ENCODE results near the gene TECTB. TPM values are rescaled to one million over a fixed set of nuclear protein-coding genes. Genes with fewer than 3 reads are reported as not detected.

Gene TECTB
- total RNA-seq, 2 donors from 2014 or later = not detected

DNA sequence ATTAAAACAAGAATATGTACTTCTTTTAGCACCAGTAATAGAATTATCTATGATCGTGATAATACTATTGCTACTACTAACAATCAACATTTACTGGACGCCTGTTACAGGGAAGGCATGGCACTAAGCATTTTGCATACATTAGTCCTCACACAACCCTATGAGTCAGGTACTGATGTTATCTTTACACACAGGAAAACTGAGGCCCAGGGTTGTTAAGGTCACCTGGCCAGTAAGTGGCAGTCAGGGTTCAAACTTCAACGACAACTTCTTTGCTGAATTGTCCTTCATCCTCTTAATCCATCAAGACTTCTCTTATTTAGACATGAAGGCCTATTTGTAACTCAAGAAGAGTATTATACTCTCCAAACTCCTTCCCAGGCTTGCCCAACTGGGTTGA lies 48.8 kb downstream of the TECTB start:
- Mint-ChIP-seq H3K36me3 (no peaks in the 10 kb centered on the region), H3K9me3 (no peaks in the 10 kb centered on the region), H3K27ac (no peak overlapping the region)
- no peak for DNase-seq (ENCODE audit: low spot score in 2 of 2)
- ATAC-seq = no peak

DNA sequence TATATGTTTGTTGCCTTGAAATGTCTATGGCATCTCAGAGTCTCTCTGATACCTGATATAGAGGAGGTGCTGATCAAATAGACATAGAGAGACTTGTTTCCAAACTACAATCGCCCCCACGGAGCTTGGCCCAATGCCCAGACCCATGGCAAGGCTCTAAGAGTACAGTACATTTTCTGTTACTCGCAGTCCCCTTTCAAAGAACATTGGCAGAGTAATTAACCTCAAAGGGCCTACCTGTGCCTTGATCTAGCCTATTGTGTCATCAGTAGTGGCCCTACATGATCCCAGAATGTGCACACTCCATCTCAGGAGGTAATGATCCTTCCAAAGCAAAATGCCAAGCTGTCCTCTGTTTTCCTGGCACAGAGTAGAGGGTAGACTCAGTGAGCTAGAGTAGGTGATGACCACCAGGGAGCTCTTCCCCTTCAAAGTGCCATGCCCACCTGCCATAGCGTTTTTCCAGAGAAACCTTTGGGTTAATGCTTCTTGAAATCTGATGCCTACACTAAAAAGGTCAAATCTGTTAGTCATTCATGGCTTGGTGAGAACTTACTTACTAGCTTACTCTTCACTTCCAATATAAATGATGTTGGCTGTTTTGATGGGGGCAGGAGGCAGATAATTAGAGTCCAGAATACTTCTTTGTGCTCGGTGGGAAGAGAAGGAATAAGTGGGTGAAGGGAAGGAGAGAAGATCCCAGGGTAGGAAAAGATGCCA lies 49.5 kb downstream of the TECTB start:
- ATAC-seq (peak in 1 of 2 donors; percentile 20), DNase-seq (ENCODE audit: low spot score in 2 of 2) (no peak)
- Mint-ChIP-seq H3K9me3 (no peaks in the 10 kb centered on the region), H3K36me3 (no peaks in the 10 kb centered on the region), H3K27ac (no peak overlapping the region)

DNA sequence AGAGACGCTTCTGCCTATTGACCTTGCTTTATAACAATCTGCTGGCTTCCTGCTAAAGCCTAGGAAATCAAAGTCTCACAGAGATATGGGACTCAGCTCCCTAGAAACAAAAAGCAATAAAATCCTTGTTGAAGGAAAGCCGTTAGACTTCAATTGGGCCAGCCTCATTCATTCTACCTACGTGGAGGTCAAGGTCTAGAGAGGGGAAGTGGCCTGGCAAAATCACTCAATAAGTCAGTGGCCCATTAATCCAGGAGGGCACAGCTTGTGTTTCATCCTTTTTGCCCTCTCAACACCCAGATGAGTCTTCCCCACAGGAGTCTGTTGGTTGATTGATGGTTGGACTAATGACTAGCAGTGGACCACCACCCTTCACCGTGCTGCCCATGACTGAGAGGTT lies 50.3 kb downstream of the TECTB start:
- no peaks in the 10 kb centered on the region for H3K36me3 Mint-ChIP-seq
- no peak overlapping the region for H3K27ac Mint-ChIP-seq
- no peak for ATAC-seq
- no peak for DNase-seq (ENCODE audit: low spot score in 2 of 2)
- no peaks in the 10 kb centered on the region for H3K9me3 Mint-ChIP-seq

DNA sequence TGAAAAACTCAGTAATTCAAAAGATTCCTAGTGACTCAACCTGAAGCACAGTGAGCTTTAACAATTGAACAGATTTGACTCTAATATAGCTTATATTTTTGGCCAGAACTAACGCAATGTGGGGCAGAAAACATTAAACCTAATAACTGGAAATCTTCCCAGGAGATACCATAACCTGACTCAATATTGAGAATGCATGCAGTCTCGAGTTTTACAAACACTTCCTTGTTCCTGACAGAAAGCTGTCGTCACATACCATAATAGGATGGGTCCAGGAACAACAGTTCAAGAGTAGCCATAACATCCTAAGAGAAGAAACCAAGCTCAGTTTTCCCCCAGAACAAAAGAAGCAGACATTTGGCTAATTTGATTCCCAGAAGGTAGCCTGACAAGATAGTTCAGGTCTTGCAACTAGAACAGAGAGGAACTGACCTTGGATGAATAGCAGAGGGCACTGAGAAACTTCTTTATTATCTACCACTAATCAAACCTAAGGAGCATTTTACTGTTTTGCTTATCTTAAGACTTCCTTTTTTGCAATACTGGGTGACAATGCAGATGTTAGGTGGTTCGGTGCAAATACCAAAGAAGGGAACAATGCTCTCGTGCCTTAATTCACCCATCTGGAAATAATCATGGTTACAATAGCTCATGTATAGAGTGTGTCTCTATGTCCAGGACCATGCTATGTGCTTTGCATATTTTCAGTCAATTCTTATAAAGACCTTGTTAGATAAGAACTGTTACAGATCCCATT lies 52.1 kb downstream of the TECTB start:
- H3K36me3 Mint-ChIP-seq = no peaks in the 10 kb centered on the region
- DNase-seq (ENCODE audit: low spot score in 2 of 2) (no peak), ATAC-seq (no peak)
- H3K27ac Mint-ChIP-seq = peak overlapping the region in 1 of 2 donors; percentile 31
- no peaks in the 10 kb centered on the region for H3K9me3 Mint-ChIP-seq

DNA sequence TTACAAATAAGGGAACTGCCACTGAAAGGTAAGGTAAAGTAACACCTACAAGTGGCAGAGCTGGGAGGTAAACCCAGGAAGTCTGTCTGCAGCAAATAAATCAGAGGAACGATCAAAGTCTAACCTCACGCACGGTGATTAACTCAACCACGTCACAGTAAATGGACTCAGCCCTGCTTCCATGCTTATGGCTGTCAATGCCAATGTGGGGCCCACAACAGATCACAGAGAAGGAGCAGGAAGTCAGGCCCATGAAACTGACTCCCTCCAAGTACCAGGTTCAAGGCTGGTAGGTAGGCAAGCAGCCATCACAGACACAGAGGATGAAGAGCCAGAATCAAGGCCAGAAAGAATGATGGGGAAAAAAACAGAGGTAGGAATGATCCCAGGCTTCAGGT lies 52.7 kb downstream of the TECTB start:
- H3K27ac Mint-ChIP-seq = peak overlapping the region in 1 of 2 donors; percentile 31
- DNase-seq (ENCODE audit: low spot score in 2 of 2) (no peak), ATAC-seq (no peak)
- H3K9me3 Mint-ChIP-seq = no peaks in the 10 kb centered on the region
- H3K36me3 Mint-ChIP-seq = no peaks in the 10 kb centered on the region

DNA sequence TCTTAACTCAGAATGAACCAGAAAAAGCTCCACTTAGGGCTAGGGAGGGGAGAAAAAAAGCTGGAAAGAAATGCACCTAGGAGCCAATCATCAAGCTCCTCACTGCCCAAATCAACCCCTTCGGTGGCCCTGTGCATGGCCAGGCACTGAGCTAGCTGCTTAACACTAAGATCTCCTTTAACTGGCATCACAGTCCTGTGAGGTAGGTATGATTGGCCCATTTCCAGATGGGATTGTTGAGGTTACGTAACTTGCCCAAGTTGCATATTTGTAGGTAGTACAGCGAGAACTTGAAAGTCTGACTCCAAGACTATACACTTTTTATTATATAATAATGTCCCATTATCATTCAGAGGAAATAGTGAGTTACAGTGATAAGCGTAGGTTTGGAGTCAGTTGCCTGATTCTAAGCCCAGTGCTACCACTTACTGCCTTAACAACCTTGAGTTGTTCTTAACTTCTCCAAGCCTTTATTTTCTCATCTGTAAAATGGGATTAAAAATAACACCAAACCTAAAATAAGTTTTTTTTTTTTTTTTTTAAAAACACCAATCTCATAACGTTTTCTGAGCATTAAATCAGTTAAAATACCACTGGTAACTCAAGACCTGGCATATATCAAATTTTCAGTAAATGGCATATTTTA lies 53.5 kb downstream of the TECTB start:
- no peaks in the 10 kb centered on the region for H3K36me3 Mint-ChIP-seq
- ATAC-seq (no peak), DNase-seq (ENCODE audit: low spot score in 2 of 2) (no peak)
- no peak overlapping the region for H3K27ac Mint-ChIP-seq
- H3K9me3 Mint-ChIP-seq = no peaks in the 10 kb centered on the region

DNA sequence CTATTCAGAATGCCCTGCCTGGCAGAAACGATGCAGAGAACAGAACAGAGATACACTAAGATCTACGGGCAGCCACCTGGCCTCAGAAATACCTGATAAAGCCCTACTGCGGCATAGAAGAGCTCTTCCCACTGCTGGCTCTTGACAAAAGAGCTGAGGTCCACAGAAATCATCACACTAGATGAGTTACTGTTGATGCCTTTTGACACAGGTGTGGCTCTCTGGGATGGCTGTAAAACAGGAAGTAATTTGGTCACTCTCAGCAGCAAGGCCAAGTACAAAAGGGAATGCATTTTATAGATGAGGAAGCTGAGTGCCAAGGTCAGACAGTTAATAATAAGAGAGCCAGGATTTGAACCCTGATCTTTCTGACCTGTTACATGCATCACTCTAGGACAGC lies 55.8 kb downstream of the TECTB start:
- no peak for DNase-seq (ENCODE audit: low spot score in 2 of 2)
- Mint-ChIP-seq H3K27ac (no peak overlapping the region), H3K9me3 (no peaks in the 10 kb centered on the region), H3K36me3 (no peaks in the 10 kb centered on the region)
- ATAC-seq = no peak

DNA sequence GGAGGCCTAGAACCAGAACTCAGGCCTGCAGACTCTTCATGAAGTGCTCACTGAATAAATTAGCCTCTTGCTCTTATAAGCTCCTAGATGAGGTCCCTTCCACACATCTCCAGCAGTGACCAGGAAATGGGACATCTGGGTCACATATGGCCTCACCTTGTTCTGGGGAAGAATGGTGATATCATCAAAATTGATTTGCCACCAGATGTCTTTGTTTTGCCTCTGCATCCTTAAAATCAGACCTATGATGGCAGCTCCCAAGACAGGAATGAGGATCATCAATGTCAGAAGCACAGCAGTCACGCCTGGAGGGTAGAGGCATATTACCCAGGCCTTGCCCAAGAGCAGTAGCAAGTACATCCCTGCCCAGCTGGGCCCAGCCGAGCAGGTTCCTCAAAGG lies 57.4 kb downstream of the TECTB start:
- H3K27ac Mint-ChIP-seq = no peak overlapping the region
- no peaks in the 10 kb centered on the region for H3K36me3 Mint-ChIP-seq
- no peak for DNase-seq (ENCODE audit: low spot score in 2 of 2)
- no peak for ATAC-seq
- H3K9me3 Mint-ChIP-seq = no peaks in the 10 kb centered on the region

DNA sequence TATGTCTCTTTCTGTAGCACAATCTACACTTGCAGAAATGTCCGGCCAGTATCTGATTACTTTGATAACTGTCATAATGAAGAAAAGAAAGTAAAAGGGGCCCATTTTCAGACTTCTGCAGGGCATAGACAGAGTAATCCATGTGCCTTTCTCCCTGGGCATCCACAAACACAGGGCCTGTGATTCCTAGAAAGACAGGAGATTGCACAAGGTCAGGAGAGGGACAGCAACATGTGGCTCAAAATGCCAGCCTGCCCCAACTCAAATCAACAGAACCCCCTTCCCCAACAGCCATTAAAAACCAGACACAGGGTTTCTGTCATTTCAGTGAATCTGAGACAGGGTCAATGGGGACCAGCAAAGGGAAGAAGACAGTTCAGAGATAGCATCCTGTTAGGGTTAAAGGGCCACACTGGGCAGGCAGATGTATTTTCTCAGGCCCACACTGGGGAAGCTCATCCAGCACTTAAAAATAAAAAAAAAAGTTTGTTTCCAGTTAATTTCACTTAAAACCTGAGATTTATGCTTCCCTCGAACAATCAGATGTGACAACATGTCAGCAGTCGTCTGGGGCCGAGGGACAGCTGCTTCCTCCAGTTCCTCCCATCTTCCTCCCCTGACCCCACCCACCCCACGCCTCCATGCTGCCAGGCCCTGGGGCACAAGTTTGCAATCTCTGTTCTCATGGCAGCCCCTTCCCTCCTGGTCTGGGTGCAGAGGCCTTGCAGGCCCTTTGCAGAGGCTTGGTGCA lies 60.0 kb downstream of the TECTB start:
- no peaks in the 10 kb centered on the region for H3K36me3 Mint-ChIP-seq
- no peak for ATAC-seq
- H3K27ac Mint-ChIP-seq = no peak overlapping the region
- no peak for DNase-seq (ENCODE audit: low spot score in 2 of 2)
- H3K9me3 Mint-ChIP-seq = no peaks in the 10 kb centered on the region

DNA sequence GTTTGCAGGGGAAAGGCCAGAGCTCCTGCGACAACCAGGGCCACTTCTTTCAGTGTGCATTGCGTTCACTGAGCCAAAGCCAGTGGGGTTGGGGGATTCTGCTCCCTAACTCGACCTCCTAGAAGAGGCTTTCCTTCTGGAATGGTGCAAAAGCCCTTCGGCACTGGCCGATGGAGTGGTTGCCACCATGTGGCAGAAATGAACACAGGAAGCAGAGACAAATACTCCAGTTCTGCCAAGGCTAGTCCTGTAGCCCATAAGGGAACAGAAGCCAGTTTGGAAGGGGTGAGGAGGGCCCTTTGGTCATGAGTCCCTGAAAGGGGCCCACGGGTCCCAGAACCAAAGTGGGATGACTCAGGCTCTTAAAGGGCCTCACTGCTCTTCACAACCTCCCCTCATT lies 61.1 kb downstream of the TECTB start:
- Mint-ChIP-seq H3K27ac (no peak overlapping the region), H3K9me3 (no peaks in the 10 kb centered on the region), H3K36me3 (no peaks in the 10 kb centered on the region)
- DNase-seq (ENCODE audit: low spot score in 2 of 2) = no peak
- no peak for ATAC-seq

DNA sequence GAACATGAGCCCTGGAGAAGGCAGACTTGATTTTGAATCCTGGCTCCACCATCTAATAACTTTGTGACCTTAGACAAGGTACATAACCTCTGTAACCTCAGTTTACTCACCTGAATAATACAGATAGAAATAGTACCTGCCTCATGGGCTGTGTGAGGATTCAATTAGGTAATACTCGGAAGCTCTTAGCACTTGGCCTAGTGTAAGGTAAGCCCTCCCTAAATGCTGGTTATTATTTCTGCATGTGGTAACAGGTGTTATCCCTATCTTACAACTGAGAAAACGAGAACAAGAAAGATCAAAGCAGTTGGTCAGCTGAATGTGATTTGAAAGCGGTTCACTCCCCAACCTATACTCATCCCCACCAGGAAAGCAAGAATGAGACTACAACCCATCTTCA lies 62.0 kb downstream of the TECTB start:
- ATAC-seq = peak in 1 of 2 donors; percentile 41
- DNase-seq (ENCODE audit: low spot score in 2 of 2) = no peak
- Mint-ChIP-seq H3K27ac (peak overlapping the region in 1 of 2 donors; percentile 66), H3K9me3 (no peaks in the 10 kb centered on the region), H3K36me3 (no peaks in the 10 kb centered on the region)

DNA sequence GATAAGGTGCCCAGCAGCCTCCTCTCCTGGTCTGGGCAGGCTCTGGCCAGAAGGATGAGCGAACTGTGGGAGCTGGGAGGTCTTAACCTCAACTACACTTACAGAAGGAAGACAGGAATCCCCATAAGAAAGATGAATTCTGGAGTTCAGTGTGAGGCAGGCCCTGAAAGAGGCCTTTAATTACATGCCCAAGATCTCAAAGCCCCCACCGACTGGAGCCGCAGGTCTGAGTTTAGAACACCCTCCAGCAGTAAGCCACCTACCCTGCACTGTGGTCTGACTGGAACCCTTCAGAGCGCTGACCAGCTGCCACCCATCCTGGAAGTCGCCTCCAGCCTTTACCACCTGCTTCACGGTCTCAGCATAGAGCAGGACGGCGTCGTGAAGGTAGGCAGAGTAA lies 62.5 kb downstream of the TECTB start:
- DNase-seq (ENCODE audit: low spot score in 2 of 2) = no peak
- no peaks in the 10 kb centered on the region for H3K36me3 Mint-ChIP-seq
- no peaks in the 10 kb centered on the region for H3K9me3 Mint-ChIP-seq

DNA sequence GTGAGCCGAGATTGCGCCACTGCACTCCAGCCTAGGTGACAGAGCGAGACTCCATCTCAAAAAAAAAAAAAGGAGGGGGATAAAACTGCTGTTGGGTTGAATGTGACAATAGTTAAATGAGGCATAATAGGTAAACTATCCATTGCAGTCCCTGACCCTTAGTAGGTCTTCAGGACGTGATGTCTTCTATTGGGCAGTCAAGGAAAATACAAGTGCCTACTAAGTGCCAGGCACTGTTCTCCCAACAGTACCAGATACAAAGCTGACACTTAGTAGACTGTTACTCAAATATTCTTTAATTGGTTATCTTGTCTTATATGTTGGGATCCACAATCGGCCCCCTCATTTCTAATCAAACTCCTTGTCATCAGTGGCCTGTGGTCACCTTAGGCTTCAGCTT lies 63.6 kb downstream of the TECTB start:
- H3K27ac Mint-ChIP-seq = no peak overlapping the region
- ATAC-seq = no peak

More for the DNA sequence above, 62.5 kb downstream of the TECTB start:
- no peak for ATAC-seq
- H3K27ac Mint-ChIP-seq = no peak overlapping the region

DNA sequence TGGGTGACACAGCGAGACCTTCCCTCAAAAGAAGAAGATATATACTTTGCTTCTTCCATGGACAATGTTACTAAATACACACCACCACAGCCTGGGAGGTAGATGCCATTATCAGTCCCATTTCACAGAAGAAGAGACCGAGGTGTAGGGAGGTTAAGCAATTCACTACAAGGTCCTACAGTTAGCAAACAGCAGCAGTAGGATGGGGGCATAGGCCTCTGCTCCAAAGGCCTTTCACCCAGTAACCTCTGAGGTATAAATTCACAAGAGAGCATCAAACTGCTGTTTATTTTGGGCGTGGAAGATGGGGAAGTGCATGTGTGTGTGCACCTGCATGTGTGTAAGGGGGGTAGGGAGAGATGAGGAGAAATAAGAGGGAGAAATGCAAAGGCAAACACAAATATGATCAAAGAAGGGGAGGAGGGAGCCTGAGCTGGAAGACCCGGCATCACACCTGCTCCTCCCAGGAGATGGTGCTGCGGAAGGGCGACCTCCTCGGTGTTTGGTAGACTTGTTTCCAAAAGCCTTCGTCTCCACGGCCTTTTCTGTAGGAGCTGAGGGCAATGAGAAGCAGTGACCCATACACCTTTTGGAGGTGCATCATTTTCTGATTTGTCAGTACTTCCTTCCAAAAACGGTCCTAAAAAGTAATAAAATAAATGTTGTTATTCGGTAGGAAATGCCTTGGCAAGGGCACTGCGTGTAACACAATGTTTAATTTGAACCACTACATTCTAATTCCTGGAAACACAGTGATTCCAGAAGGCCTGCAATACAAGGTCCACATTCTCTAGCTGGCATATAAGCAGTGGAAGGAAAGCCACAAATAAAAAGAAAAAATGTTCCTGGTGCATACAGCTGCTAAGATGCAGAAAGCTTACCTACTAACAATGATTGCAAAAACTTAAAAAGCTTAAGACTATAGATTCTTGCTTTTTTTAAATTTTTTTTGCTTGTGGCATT lies 64.8 kb downstream of the TECTB start:
- no peak for ATAC-seq
- no peak overlapping the region for H3K27ac Mint-ChIP-seq
- no peaks in the 10 kb centered on the region for H3K9me3 Mint-ChIP-seq
- DNase-seq (ENCODE audit: low spot score in 2 of 2) = no peak
- H3K36me3 Mint-ChIP-seq = no peaks in the 10 kb centered on the region

More for the DNA sequence above, 63.6 kb downstream of the TECTB start:
- H3K9me3 Mint-ChIP-seq = no peaks in the 10 kb centered on the region
- no peak for DNase-seq (ENCODE audit: low spot score in 2 of 2)
- H3K36me3 Mint-ChIP-seq = no peaks in the 10 kb centered on the region

DNA sequence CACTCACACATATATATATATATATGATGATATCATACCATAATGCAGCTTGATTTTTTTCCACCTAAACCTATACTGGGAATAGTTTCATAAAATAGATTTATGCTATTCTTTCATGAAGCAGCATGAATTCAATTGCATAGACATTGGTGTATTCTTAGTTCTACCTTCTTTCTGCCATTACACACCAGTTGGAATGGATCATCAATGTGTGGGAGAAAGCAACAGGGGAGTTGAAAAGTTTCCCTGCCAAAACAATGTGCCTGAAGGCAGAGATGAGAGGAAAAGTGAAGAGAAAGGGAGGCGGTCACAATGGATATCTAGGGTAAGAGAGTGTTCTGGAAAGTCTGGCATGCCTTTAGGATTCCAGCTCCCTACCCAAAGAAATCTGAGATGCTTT lies 65.6 kb downstream of the TECTB start:
- Mint-ChIP-seq H3K9me3 (no peaks in the 10 kb centered on the region), H3K27ac (no peak overlapping the region), H3K36me3 (no peaks in the 10 kb centered on the region)
- no peak for DNase-seq (ENCODE audit: low spot score in 2 of 2)
- no peak for ATAC-seq

DNA sequence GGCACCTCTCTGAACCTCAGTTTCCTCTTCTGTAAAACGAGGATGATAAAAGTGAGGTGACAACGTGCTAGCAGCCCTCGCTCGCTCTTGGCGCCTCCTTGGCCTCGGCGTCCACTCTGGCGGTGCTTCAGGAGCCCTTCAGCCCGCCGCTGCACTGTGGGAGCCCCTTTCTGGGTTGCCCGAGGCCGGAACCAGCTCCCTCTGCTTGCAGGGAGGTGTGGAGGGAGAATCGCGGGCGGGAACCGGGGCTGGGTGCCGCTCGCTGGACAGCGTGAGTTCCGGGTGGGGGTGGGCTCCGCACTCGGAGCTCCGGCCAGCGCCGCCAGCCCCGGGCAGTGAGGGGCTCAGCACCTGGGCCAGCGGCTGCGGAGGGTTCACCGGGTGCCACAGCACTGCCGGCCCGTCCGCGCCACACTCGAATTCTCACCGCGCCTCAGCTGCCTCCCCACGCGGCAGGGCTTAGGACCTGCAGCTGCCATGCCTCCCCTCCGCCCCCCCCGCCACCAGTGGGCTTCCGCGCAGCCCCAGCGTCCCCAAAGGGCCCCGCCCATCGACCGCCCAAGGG lies 66.4 kb downstream of the TECTB start:
- Mint-ChIP-seq H3K27ac (no peak overlapping the region), H3K9me3 (no peaks in the 10 kb centered on the region), H3K36me3 (no peaks in the 10 kb centered on the region)
- no peak for ATAC-seq
- DNase-seq (ENCODE audit: low spot score in 2 of 2) = no peak
